Progenitor cell of endocrine pancreas (in vitro differentiated cells): Measurements from ENCODE around the gene SAFB. TPM values are rescaled to one million over a fixed set of nuclear protein-coding genes. Genes with fewer than 3 reads are reported as not detected.

Source experiments
- DNase-seq: peaks from one replicate; pipeline ENCODE4 v3.0.0; 2021; ENCODE audit warnings: low spot score; ENCODE audit not compliant: unreplicated experiment
- H3K27ac Mint-ChIP-seq: 2 replicates; pipeline ENCODE4 v1.8.0; 2021; ENCODE audit warnings: mild to moderate bottlenecking, moderate library complexity, mixed read lengths
- H3K27me3 Mint-ChIP-seq: 2 replicates; pipeline ENCODE4 v1.8.0; 2021; ENCODE audit warnings: mixed read lengths
- H3K36me3 Mint-ChIP-seq: 2 replicates; pipeline ENCODE4 v1.8.0; 2022; ENCODE audit warnings: mixed read lengths; ENCODE audit not compliant: insufficient read depth
- H3K4me1 Mint-ChIP-seq: 2 replicates; pipeline ENCODE4 v1.8.0; 2021; ENCODE audit warnings: low read depth, mixed read lengths
- H3K4me3 Mint-ChIP-seq: 2 replicates; pipeline ENCODE4 v1.8.0; 2021; ENCODE audit warnings: low read depth, mild to moderate bottlenecking, moderate library complexity, mixed read lengths
- H3K9me3 Mint-ChIP-seq: 2 replicates; pipeline ENCODE4 v1.8.0; 2021; ENCODE audit warnings: low read depth, mixed read lengths
- CTCF ChIP-seq: fragments of 200-600 bp; sonication (generic); IDR thresholded peaks from one replicate; pipeline ENCODE4 v1.5.0; 2021; ENCODE audit warnings: antibody characterized with exemption, mild to moderate bottlenecking; ENCODE audit not compliant: unreplicated experiment
- total RNA-seq: library from RNA; stranded (reverse); gene quantifications from 2 replicates; pipeline ENCODE4 v1.2.1, GENCODE V29; 2021

The SAFB gene
- total RNA-seq, 1 donor from 2014 or later, result 169 TPM

- H3K27me3 Mint-ChIP-seq, result no peaks in the 10 kb centered on the region
- H3K9me3 Mint-ChIP-seq, result no peaks in the 10 kb centered on the region
- H3K27ac Mint-ChIP-seq, result no peak overlapping the region
- DNase-seq, result no peak
- H3K36me3 Mint-ChIP-seq, result peaks cover 9% of the 10 kb centered on the region
- peaks cover 13% of the 10 kb centered on the region for H3K4me1 Mint-ChIP-seq
- no peak for TF ChIP-seq CTCF
- no peak overlapping the region for H3K4me3 Mint-ChIP-seq
These were observed 53.9 kb downstream of the SAFB start for GRCh38 chr19:5676772-5677105.

- Mint-ChIP-seq H3K27me3 (no peaks in the 10 kb centered on the region), H3K4me1 (peaks cover 16% of the 10 kb centered on the region), H3K4me3 (no peak overlapping the region), H3K27ac (no peak overlapping the region), H3K9me3 (no peaks in the 10 kb centered on the region), H3K36me3 (peaks cover 8% of the 10 kb centered on the region)
- DNase-seq, result no peak
- TF ChIP-seq CTCF, result no peak
These were observed 54.3 kb downstream of the SAFB start for GRCh38 chr19:5677136-5677535.

- Mint-ChIP-seq H3K36me3 (peaks cover 8% of the 10 kb centered on the region), H3K9me3 (no peaks in the 10 kb centered on the region), H3K4me3 (no peak overlapping the region), H3K27me3 (no peaks in the 10 kb centered on the region), H3K4me1 (peaks cover 19% of the 10 kb centered on the region), H3K27ac (no peak overlapping the region)
- no peak for DNase-seq
- TF ChIP-seq CTCF, result no peak
These were observed 54.7 kb downstream of the SAFB start for GRCh38 chr19:5677580-5677979.

GRCh38 chr19:5678071-5678718, 55.3 kb downstream of the SAFB start:
- no peak for DNase-seq
- Mint-ChIP-seq H3K27me3 (no peaks in the 10 kb centered on the region), H3K36me3 (peaks cover 2% of the 10 kb centered on the region), H3K4me3 (no peak overlapping the region), H3K27ac (no peak overlapping the region), H3K4me1 (peaks cover 21% of the 10 kb centered on the region), H3K9me3 (no peaks in the 10 kb centered on the region)
- no peak for TF ChIP-seq CTCF

- TF ChIP-seq CTCF, result no peak
- DNase-seq, result no peak
- H3K4me1 Mint-ChIP-seq, result peaks cover 22% of the 10 kb centered on the region
These were observed 56.6 kb downstream of the SAFB start for GRCh38 chr19:5679289-5680083.

More at GRCh38 chr19:5679289-5680083, 56.6 kb downstream of the SAFB start:
- Mint-ChIP-seq H3K27ac (peak overlapping the region; percentile 97), H3K27me3 (no peaks in the 10 kb centered on the region), H3K9me3 (no peaks in the 10 kb centered on the region), H3K36me3 (no peaks in the 10 kb centered on the region), H3K4me3 (peak overlapping the region; percentile 98)
